Mammary epithelial cell (primary cell): ENCODE data around the gene CD7.

Experiments
- EZH2 ChIP-seq: IDR thresholded peaks from 2 replicates; pipeline ENCODE4 v1.6.1; 2012; ENCODE audit warnings: low read length, inconsistent platforms, borderline replicate concordance
- TF ChIP-seq, protein P1 (sequence below), 2 donors: IDR thresholded peaks in 1 of 2; conservative IDR thresholded peaks in 1 of 2; 2 replicates each; pipeline ENCODE4 v1.5.1; 2011 to 2012; ENCODE audit warnings: inconsistent platforms in 2 of 2, low read length in 2 of 2, mild to moderate bottlenecking in 2 of 2, control low read depth in 1 of 2, low read depth in 1 of 2; ENCODE audit not compliant: insufficient read depth in 1 of 2; ENCODE audit errors: extremely low read depth in 1 of 2

DNA sequence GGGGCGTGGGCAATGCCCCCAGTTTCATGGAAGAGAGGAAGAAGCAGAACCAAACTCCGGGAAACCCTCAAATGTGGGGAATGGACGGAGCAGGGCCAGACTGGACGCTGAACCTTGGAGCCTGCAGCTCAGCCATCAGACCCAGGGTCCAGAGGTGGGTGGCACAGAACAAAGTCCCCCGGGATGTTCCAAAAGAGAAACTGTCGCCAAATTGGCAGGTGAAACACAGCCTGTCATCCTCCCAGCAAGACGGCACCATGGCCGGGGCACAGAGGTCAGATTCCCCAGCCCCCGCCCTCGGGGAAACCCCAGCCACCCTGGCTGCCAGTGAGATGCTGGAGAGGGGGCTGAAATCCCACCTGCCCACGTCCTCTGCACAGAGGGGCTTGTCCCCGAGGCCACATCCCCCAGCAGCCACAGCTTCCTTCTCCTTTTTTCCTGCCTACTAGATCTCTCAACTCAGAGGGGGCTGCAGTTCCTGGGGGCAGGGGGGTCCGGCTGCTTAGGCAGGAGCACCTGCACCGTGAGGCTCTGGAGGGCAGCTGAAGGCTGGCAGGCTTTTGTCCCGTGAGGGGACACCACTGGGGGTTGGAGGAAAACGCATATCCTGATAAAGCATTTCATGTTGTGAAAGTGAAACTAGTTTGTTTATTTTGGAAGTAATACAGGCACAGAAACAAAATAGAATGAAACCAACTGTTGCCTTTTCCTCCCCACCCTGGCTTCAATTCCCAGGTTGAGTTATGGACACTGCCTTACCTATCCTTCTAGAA is 17.4 kb upstream of the CD7 start:
- TF ChIP-seq EZH2: no peak
- TF ChIP-seq, protein P1, sequence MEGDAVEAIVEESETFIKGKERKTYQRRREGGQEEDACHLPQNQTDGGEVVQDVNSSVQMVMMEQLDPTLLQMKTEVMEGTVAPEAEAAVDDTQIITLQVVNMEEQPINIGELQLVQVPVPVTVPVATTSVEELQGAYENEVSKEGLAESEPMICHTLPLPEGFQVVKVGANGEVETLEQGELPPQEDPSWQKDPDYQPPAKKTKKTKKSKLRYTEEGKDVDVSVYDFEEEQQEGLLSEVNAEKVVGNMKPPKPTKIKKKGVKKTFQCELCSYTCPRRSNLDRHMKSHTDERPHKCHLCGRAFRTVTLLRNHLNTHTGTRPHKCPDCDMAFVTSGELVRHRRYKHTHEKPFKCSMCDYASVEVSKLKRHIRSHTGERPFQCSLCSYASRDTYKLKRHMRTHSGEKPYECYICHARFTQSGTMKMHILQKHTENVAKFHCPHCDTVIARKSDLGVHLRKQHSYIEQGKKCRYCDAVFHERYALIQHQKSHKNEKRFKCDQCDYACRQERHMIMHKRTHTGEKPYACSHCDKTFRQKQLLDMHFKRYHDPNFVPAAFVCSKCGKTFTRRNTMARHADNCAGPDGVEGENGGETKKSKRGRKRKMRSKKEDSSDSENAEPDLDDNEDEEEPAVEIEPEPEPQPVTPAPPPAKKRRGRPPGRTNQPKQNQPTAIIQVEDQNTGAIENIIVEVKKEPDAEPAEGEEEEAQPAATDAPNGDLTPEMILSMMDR (conservative IDR thresholded peaks at IDR 0.05 in 1 of 2, IDR thresholded peaks at IDR 0.05 in 1 of 2; ENCODE audit: extremely low read depth in 1 of 2, insufficient read depth in 1 of 2, low read depth in 1 of 2, low read length in 2 of 2): no peak
